SJSA1 (cell line): ENCODE measurements around the gene ZNF813. TPM values are rescaled to one million over a fixed set of nuclear protein-coding genes. Genes with fewer than 3 reads are reported as not detected.

Experiments used
- DNase-seq, 2 experiments: peaks; one replicate each; pipeline ENCODE4 v3.0.0-alpha.2; 2015 to 2020; ENCODE audit warnings: low spot score in 2 of 2, low read depth in 1 of 2
- H3K27ac ChIP-seq: fragments of 250-450 bp; sonication (Bioruptor Pico); 2 replicates; pipeline ENCODE4 v1.5.1; 2020; ENCODE audit warnings: mild to moderate bottlenecking, moderate library complexity
- H3K27me3 ChIP-seq: fragments of 250-450 bp; sonication (Bioruptor Pico); replicated peaks from 2 replicates; pipeline ENCODE4 v1.5.1; 2020; ENCODE audit warnings: mild to moderate bottlenecking, moderate library complexity
- H3K36me3 ChIP-seq: fragments of 250-450 bp; sonication (Bioruptor Pico); 2 replicates; pipeline ENCODE4 v1.5.1; 2020; ENCODE audit warnings: mild to moderate bottlenecking
- H3K4me1 ChIP-seq: fragments of 250-450 bp; sonication (Bioruptor Pico); replicated peaks from 2 replicates; pipeline ENCODE4 v1.6.1; 2021; ENCODE audit warnings: mild to moderate bottlenecking
- H3K4me3 ChIP-seq: fragments of 250-450 bp; sonication (Bioruptor Pico); 2 replicates; pipeline ENCODE4 v1.5.1; 2020; ENCODE audit warnings: mild to moderate bottlenecking
- H3K9me3 ChIP-seq: fragments of 250-450 bp; sonication (Bioruptor Pico); replicated peaks from 2 replicates; pipeline ENCODE4 v1.5.1; 2020; ENCODE audit warnings: mild to moderate bottlenecking
- total RNA-seq: library from RNA; depleted of rRNA; stranded (reverse); fragments of >200 nt; shearing (Covaris generic); gene quantifications from 2 replicates; pipeline ENCODE4 v1.2.3, GENCODE V29; 2014

Gene ZNF813
- total RNA-seq, 1 experiment from 2014 or later = 2.9 TPM

GRCh38 chr19:53519446-53519845 lies 51.9 kb downstream of the ZNF813 start:
- no peak overlapping the region for H3K27ac ChIP-seq

GRCh38 chr19:53520163-53520546 lies 52.6 kb downstream of the ZNF813 start:
- peaks cover 10% of the 10 kb centered on the region for H3K9me3 ChIP-seq

More at GRCh38 chr19:53519446-53519845, 51.9 kb downstream of the ZNF813 start:
- peaks cover 10% of the 10 kb centered on the region for H3K9me3 ChIP-seq
- H3K4me1 ChIP-seq = peaks cover 9% of the 10 kb centered on the region
- H3K36me3 ChIP-seq = 0 out of 2 replicates have a peak, but pooled peaks cover 2% of the 10 kb centered on the region
- H3K4me3 ChIP-seq = no peak overlapping the region
- DNase-seq = no peak
- no peaks in the 10 kb centered on the region for H3K27me3 ChIP-seq

GRCh38 chr19:53520547-53521372 lies 53.2 kb downstream of the ZNF813 start:
- Histone ChIP-seq H3K36me3 (0 out of 2 replicates have a peak, but pooled peaks cover 2% of the 10 kb centered on the region), H3K9me3 (peaks cover 12% of the 10 kb centered on the region), H3K27ac (no peak overlapping the region), H3K4me1 (peaks cover 9% of the 10 kb centered on the region), H3K27me3 (no peaks in the 10 kb centered on the region), H3K4me3 (peak overlapping the region; percentile 47)
- DNase-seq = peak; percentile 83 to 91

More at GRCh38 chr19:53520163-53520546, 52.6 kb downstream of the ZNF813 start:
- H3K4me3 ChIP-seq = peak overlapping the region; percentile 47
- H3K36me3 ChIP-seq = 0 out of 2 replicates have a peak, but pooled peaks cover 2% of the 10 kb centered on the region
- peaks cover 9% of the 10 kb centered on the region for H3K4me1 ChIP-seq
- DNase-seq = no peak
- no peaks in the 10 kb centered on the region for H3K27me3 ChIP-seq
- no peak overlapping the region for H3K27ac ChIP-seq

GRCh38 chr19:53521373-53522202 lies 54.1 kb downstream of the ZNF813 start:
- peak overlapping the region; percentile 47 for H3K4me3 ChIP-seq
- H3K27ac ChIP-seq = no peak overlapping the region
- 0 out of 2 replicates have a peak, but pooled peaks cover 2% of the 10 kb centered on the region for H3K36me3 ChIP-seq
- DNase-seq = no peak
- H3K4me1 ChIP-seq = peaks cover 9% of the 10 kb centered on the region
- H3K9me3 ChIP-seq = peaks cover 16% of the 10 kb centered on the region
- no peaks in the 10 kb centered on the region for H3K27me3 ChIP-seq

GRCh38 chr19:53525922-53526321 lies 58.4 kb downstream of the ZNF813 start:
- Histone ChIP-seq H3K4me1 (peaks cover 4% of the 10 kb centered on the region; the same call in 1 of the 2 replicates), H3K27ac (no peak overlapping the region), H3K9me3 (peaks cover 6% of the 10 kb centered on the region; the same call in 1 of the 2 replicates), H3K27me3 (no peaks in the 10 kb centered on the region), H3K36me3 (0 out of 2 replicates have a peak, but pooled peaks cover 2% of the 10 kb centered on the region), H3K4me3 (no peak overlapping the region)
- no peak for DNase-seq

GRCh38 chr19:53530622-53531021 lies 63.1 kb downstream of the ZNF813 start:
- H3K4me1 ChIP-seq = no peaks in the 10 kb centered on the region
- no peak overlapping the region for H3K4me3 ChIP-seq
- DNase-seq = no peak
- H3K36me3 ChIP-seq = no peaks in the 10 kb centered on the region
- no peaks in the 10 kb centered on the region for H3K27me3 ChIP-seq
- H3K9me3 ChIP-seq = peaks cover 6% of the 10 kb centered on the region
- H3K27ac ChIP-seq = no peak overlapping the region

GRCh38 chr19:53531457-53531856 lies 63.9 kb downstream of the ZNF813 start:
- no peaks in the 10 kb centered on the region for H3K36me3 ChIP-seq
- no peaks in the 10 kb centered on the region for H3K4me1 ChIP-seq
- H3K4me3 ChIP-seq = no peak overlapping the region
- H3K27me3 ChIP-seq = no peaks in the 10 kb centered on the region
- DNase-seq = no peak
- H3K9me3 ChIP-seq = no peaks in the 10 kb centered on the region; the same call in none of the 2 replicates
- H3K27ac ChIP-seq = no peak overlapping the region

- no peaks in the 10 kb centered on the region for H3K27me3 ChIP-seq
- no peak for DNase-seq
- H3K27ac ChIP-seq = no peak overlapping the region
- peaks cover 2% of the 10 kb centered on the region; the same call in 1 of the 2 replicates for H3K4me1 ChIP-seq
- H3K4me3 ChIP-seq = no peak overlapping the region
- no peaks in the 10 kb centered on the region; the same call in none of the 2 replicates for H3K9me3 ChIP-seq
- H3K36me3 ChIP-seq = no peaks in the 10 kb centered on the region
These were observed 64.8 kb downstream of the ZNF813 start for GRCh38 chr19:53532362-53532761.

GRCh38 chr19:53536225-53536548 lies 68.7 kb downstream of the ZNF813 start:
- peaks cover 4% of the 10 kb centered on the region; the same call in 1 of the 2 replicates for H3K4me1 ChIP-seq
- peaks cover 13% of the 10 kb centered on the region for H3K36me3 ChIP-seq
- H3K27ac ChIP-seq = no peak overlapping the region

GRCh38 chr19:53537121-53537520 lies 69.6 kb downstream of the ZNF813 start:
- Histone ChIP-seq H3K27me3 (no peaks in the 10 kb centered on the region), H3K27ac (no peak overlapping the region), H3K4me1 (peaks cover 4% of the 10 kb centered on the region; the same call in 1 of the 2 replicates), H3K4me3 (peak overlapping the region; percentile 74), H3K36me3 (peaks cover 13% of the 10 kb centered on the region), H3K9me3 (peaks cover 3% of the 10 kb centered on the region; the same call in 1 of the 2 replicates)
- DNase-seq = no peak

More at GRCh38 chr19:53536225-53536548, 68.7 kb downstream of the ZNF813 start:
- no peak for DNase-seq
- Histone ChIP-seq H3K4me3 (no peak overlapping the region), H3K9me3 (peaks cover 3% of the 10 kb centered on the region; the same call in 1 of the 2 replicates), H3K27me3 (no peaks in the 10 kb centered on the region)

- H3K27ac ChIP-seq = peak within 1 kb of the TSS; percentile 45
- DNase-seq = peak; percentile 74 to 77
- H3K36me3 ChIP-seq = peaks cover 13% of the 10 kb centered on the region
- H3K9me3 ChIP-seq = peaks cover 3% of the 10 kb centered on the region; the same call in 1 of the 2 replicates
- peaks cover 4% of the 10 kb centered on the region; the same call in 1 of the 2 replicates for H3K4me1 ChIP-seq
- H3K4me3 ChIP-seq = peak within 1 kb of the TSS; percentile 74
- H3K27me3 ChIP-seq = no peaks in the 10 kb centered on the region
These were observed 70.2 kb downstream of the ZNF813 start, which contains the start of gene ZNF331 for GRCh38 chr19:53537521-53538377. ZNF331 (plus strand) TSS chr19:53538145; CDS start chr19:53569377, 31,232 bp downstream.

GRCh38 chr19:53538378-53539109 lies 71.0 kb downstream of the ZNF813 start:
- DNase-seq = no peak
- Histone ChIP-seq H3K36me3 (peaks cover 13% of the 10 kb centered on the region), H3K4me3 (peak overlapping the region; percentile 74), H3K27me3 (no peaks in the 10 kb centered on the region), H3K4me1 (peaks cover 4% of the 10 kb centered on the region; the same call in 1 of the 2 replicates), H3K9me3 (peaks cover 3% of the 10 kb centered on the region; the same call in 1 of the 2 replicates), H3K27ac (peak overlapping the region; percentile 45; the same call in 1 of the 2 replicates)
